ENCODE data around the gene RNPEPL1. TPM values are rescaled to one million over a fixed set of nuclear protein-coding genes. Genes with fewer than 3 reads are reported as not detected.

Gene RNPEPL1
- total RNA-seq, 4 donors from 2014 or later = 76.1 to 99.9 (median 78.6) TPM

GRCh38 chr2:240553956-240554480, 14.3 kb upstream of the RNPEPL1 start:
- WGBS, 2 donors = 86 to 89% methylated on average over 7 of the region's 7 CpGs
- no peak for TF ChIP-seq CTCF (IDR thresholded peaks at IDR 0.05)
- TF ChIP-seq POLR2A (IDR thresholded peaks at IDR 0.05) = no peak
- intact Hi-C loops (cut with DNase I; ENCODE audit: low total_unique reads) = no loop called here
- DNase-seq (ENCODE audit: low spot score in 2 of 2) = no peak
- H3K4me3 ChIP-seq (ENCODE audit: low read depth, poor library complexity, severe bottlenecking) = no peak overlapping the region

GRCh38 chr2:240554767-240555493, 13.4 kb upstream of the RNPEPL1 start:
- intact Hi-C loops (cut with DNase I; ENCODE audit: low total_unique reads) = no loop called here

GRCh38 chr2:240555541-240556250, 12.6 kb upstream of the RNPEPL1 start:
- 91 to 95% methylated on average over 15 to 16 of the region's 16 CpGs for WGBS, 2 donors
- no peak overlapping the region for H3K4me3 ChIP-seq (ENCODE audit: low read depth, poor library complexity, severe bottlenecking)
- no peak for TF ChIP-seq CTCF (IDR thresholded peaks at IDR 0.05)
- intact Hi-C loops (cut with DNase I; ENCODE audit: low total_unique reads) = no loop called here
- peak in 1 of 2 donors; percentile 71 for DNase-seq (ENCODE audit: low spot score in 2 of 2)

More at GRCh38 chr2:240554767-240555493, 13.4 kb upstream of the RNPEPL1 start:
- TF ChIP-seq POLR2A (IDR thresholded peaks at IDR 0.05) = no peak
- TF ChIP-seq CTCF (IDR thresholded peaks at IDR 0.05) = no peak
- 90 to 91% methylated on average over 17 of the region's 17 CpGs for WGBS, 2 donors
- peak in 1 of 2 donors; percentile 78 for DNase-seq (ENCODE audit: low spot score in 2 of 2)
- no peak overlapping the region for H3K4me3 ChIP-seq (ENCODE audit: low read depth, poor library complexity, severe bottlenecking)

- WGBS, 2 donors = 34 to 47% methylated on average over 9 of the region's 9 CpGs
- DNase-seq (ENCODE audit: low spot score in 2 of 2) = peak; percentile 18 to 84
- H3K4me3 ChIP-seq (ENCODE audit: low read depth, poor library complexity, severe bottlenecking) = no peak overlapping the region
- TF ChIP-seq POLR2A (IDR thresholded peaks at IDR 0.05) = no peak
- TF ChIP-seq CTCF (IDR thresholded peaks at IDR 0.05) = no peak
- intact Hi-C loops (cut with DNase I; ENCODE audit: low total_unique reads) = no loop called here
Observed at GRCh38 chr2:240556553-240557100, 11.7 kb upstream of the RNPEPL1 start.

- 18 to 47% methylated on average over 26 to 31 of the region's 51 CpGs for WGBS, 2 donors
- H3K4me3 ChIP-seq (ENCODE audit: low read depth, poor library complexity, severe bottlenecking) = peak overlapping the region; percentile 17
- TF ChIP-seq POLR2A (IDR thresholded peaks at IDR 0.05) (no peak), CTCF (IDR thresholded peaks at IDR 0.05) (no peak)
- intact Hi-C loops (cut with DNase I; ENCODE audit: low total_unique reads) = no loop called here
- peak; percentile 15 to 85 for DNase-seq (ENCODE audit: low spot score in 2 of 2)
Observed at GRCh38 chr2:240557101-240557751, 11.1 kb upstream of the RNPEPL1 start.

Measured in lower leg skin (tissue), 4 donors.